Ovary (tissue), 3 donors: ENCODE results near the gene FTL.

Experiments used
- CTCF ChIP-seq, 3 donors: fragments of 450-650 bp in 2 of 3; fragments of 200-600 bp in 1 of 3; IDR thresholded peaks; one replicate each; pipeline versions ENCODE4 v1.5.1 to v1.8.0; 2016 to 2022; ENCODE audit warnings: antibody characterized with exemption in 3 of 3, mild to moderate bottlenecking in 1 of 3
- EP300 ChIP-seq: sonication (generic); formaldehyde crosslinking; IDR thresholded peaks from one replicate; pipeline ENCODE4 v1.6.1; 2017; ENCODE audit warnings: antibody characterized with exemption
- POLR2A ChIP-seq: fragments of 450-650 bp; IDR thresholded peaks from one replicate; pipeline ENCODE4 v1.6.1; 2017; ENCODE audit warnings: antibody characterized with exemption, mild to moderate bottlenecking, moderate library complexity
- donor health status: DM: no; HTN: no; CAD: no.

GRCh38 chr19:49016067-49016839, 51.1 kb downstream of the FTL start:
- TF ChIP-seq EP300 = no peak
- TF ChIP-seq CTCF (IDR thresholded peaks at IDR 0.05) = no peak
- TF ChIP-seq POLR2A = no peak
